Aorta (tissue), 5 donors: ENCODE results near the gene ANKRD6. TPM values are rescaled to one million over a fixed set of nuclear protein-coding genes. Genes with fewer than 3 reads are reported as not detected.
A peak's percentile ranks its signal among the peaks of the same experiment; 100 is the strongest.
"Not testable (repeated sequence)": the region's sequence is repeated elsewhere in the genome, so short reads cannot be mapped to it uniquely, and the experiment has no call there.

Experiments used
- ATAC-seq: fragments of 200-7000 bp; cut with Tn5 transposase; one replicate; pipeline ENCODE4 v1.9.1; 2022; ENCODE audit warnings: moderate library complexity; ENCODE audit not compliant: low FRiP score
- DNase-seq, 2 donors: peaks; one replicate each; pipeline ENCODE4 v3.0.0-alpha.2; 2020
- H3K27ac ChIP-seq, 2 donors: one replicate each; pipeline ENCODE4 v1.5.1; 2013; ENCODE audit warnings: low read length in 2 of 2, mild to moderate bottlenecking in 2 of 2, moderate library complexity in 2 of 2, control low read depth in 1 of 2, inconsistent platforms in 1 of 2, low read depth in 1 of 2
- H3K27me3 ChIP-seq, 2 donors: one replicate each; pipeline ENCODE4 v1.6.1; 2013; ENCODE audit warnings: control low read depth in 1 of 2, low read length in 1 of 2, mild to moderate bottlenecking in 1 of 2, moderate library complexity in 1 of 2; ENCODE audit not compliant: insufficient read depth in 2 of 2, control insufficient read depth in 1 of 2
- H3K36me3 ChIP-seq, 2 donors: one replicate each; pipeline ENCODE4 v1.6.1; 2013; ENCODE audit warnings: control low read depth in 1 of 2, low read length in 1 of 2, mild to moderate bottlenecking in 1 of 2; ENCODE audit not compliant: insufficient read depth in 2 of 2, control insufficient read depth in 1 of 2
- H3K4me1 ChIP-seq, 2 donors: one replicate each; pipeline ENCODE4 v1.6.1; 2013; ENCODE audit warnings: low read length in 2 of 2, control low read depth in 1 of 2, mild to moderate bottlenecking in 1 of 2, moderate library complexity in 1 of 2; ENCODE audit not compliant: insufficient read depth in 2 of 2, control insufficient read depth in 1 of 2
- H3K4me3 ChIP-seq, 2 donors: one replicate each; pipeline ENCODE4 v1.5.1; 2013; ENCODE audit warnings: low read length in 2 of 2, control low read depth in 1 of 2, mild to moderate bottlenecking in 1 of 2
- H3K9me3 ChIP-seq: one replicate; pipeline ENCODE4 v1.6.1; 2013; ENCODE audit warnings: mild to moderate bottlenecking, low read length; ENCODE audit not compliant: control insufficient read depth
- WGBS, 2 donors: extraction: QIAGEN DNeasy Blood & Tissue Kit; methylation state at CpG; one replicate each; pipeline ENCODE4 v1.1.7; 2013; 5-methylcytosine and 5-hydroxymethylcytosine counted together
- intact Hi-C, 2 donors: fragments of 100-400 bp; cut with DNase I; formaldehyde crosslinking; loops; one replicate each; pipeline versions ENCODE4 v1.14.2 to v1.15.0; 2022
- polyA plus RNA-seq, 2 donors: library from polyadenylated mRNA; stranded (reverse); fragments of 200-250 nt; gene quantifications; one replicate each; pipeline ENCODE4 v1.2.3, GENCODE V29; 2013
- total RNA-seq, 2 donors: library from RNA; stranded (reverse); fragmentation: NEBNext Ultra II Directional; extraction: Animal tissue kit (Norgen Biotek cat#: 25700); gene quantifications; one replicate each; pipeline ENCODE4 v1.2.1, GENCODE V29; 2021
- donor health status: healthy with polysubstance abuse.
- donor health status: Bipolar disorder and iron deficiency.
- donor health status: DM: no; HTN: no; CAD: no.
- donor health status: DM: no; HTN: no; CAD: no.
- donor health status: DM: yes; HTN: yes; CAD: no.

Gene ANKRD6
- total and polyA plus RNA-seq, 4 donors: 21.4 to 45.9 (median 32.5) TPM

GRCh38 chr6:89397884-89398283 is 35.1 kb upstream of the ANKRD6 start:
- ATAC-seq, H3K27ac ChIP-seq, intact Hi-C loops: not testable (repeated sequence)

GRCh38 chr6:89398762-89399525 is 34.0 kb upstream of the ANKRD6 start:
- DNase-seq: no peak
- no peaks in the 10 kb centered on the region for H3K36me3 ChIP-seq
- H3K27ac ChIP-seq: no peak overlapping the region
- no peaks in the 10 kb centered on the region for H3K9me3 ChIP-seq
- H3K4me1 ChIP-seq: no peaks in the 10 kb centered on the region
- no peaks in the 10 kb centered on the region for H3K27me3 ChIP-seq
- no peak for ATAC-seq
- WGBS, 2 donors: 90 to 95% methylated on average over 7 of the region's 7 CpGs
- no peak overlapping the region for H3K4me3 ChIP-seq
- intact Hi-C loops: no loop called here

More at GRCh38 chr6:89397884-89398283, 35.1 kb upstream of the ANKRD6 start:
- not testable (repeated sequence) for H3K4me1 ChIP-seq, H3K4me3 ChIP-seq, DNase-seq, H3K27me3 ChIP-seq, H3K9me3 ChIP-seq, H3K36me3 ChIP-seq
- WGBS, 2 donors: 93 to 96% methylated on average over 4 of the region's 4 CpGs

- H3K36me3 ChIP-seq: no peaks in the 10 kb centered on the region
- DNase-seq (no peak), ATAC-seq (no peak)
- intact Hi-C loops: no loop called here
- H3K27ac ChIP-seq: no peak overlapping the region
- no peak overlapping the region for H3K4me3 ChIP-seq
- H3K27me3 ChIP-seq: no peaks in the 10 kb centered on the region
- H3K9me3 ChIP-seq: no peaks in the 10 kb centered on the region
- H3K4me1 ChIP-seq: no peaks in the 10 kb centered on the region
- WGBS, 2 donors: 96 to 97% methylated on average over 3 of the region's 3 CpGs
Observed at GRCh38 chr6:89400050-89400449, 32.9 kb upstream of the ANKRD6 start.

GRCh38 chr6:89400912-89401399 is 32.0 kb upstream of the ANKRD6 start:
- Histone ChIP-seq H3K9me3 (no peaks in the 10 kb centered on the region), H3K4me1 (no peaks in the 10 kb centered on the region), H3K36me3 (no peaks in the 10 kb centered on the region), H3K27ac (no peak overlapping the region), H3K27me3 (no peaks in the 10 kb centered on the region), H3K4me3 (no peak overlapping the region)
- DNase-seq (no peak), ATAC-seq (peak; percentile 54)
- intact Hi-C loops: no loop called here
- 67 to 71% methylated on average over 6 of the region's 6 CpGs for WGBS, 2 donors

- no peaks in the 10 kb centered on the region for H3K9me3 ChIP-seq
- intact Hi-C loops: no loop called here
- H3K4me1 ChIP-seq: no peaks in the 10 kb centered on the region
- no peaks in the 10 kb centered on the region for H3K36me3 ChIP-seq
- H3K4me3 ChIP-seq: no peak overlapping the region
- DNase-seq (no peak), ATAC-seq (no peak)
- no peak overlapping the region for H3K27ac ChIP-seq
- H3K27me3 ChIP-seq: no peaks in the 10 kb centered on the region
- 92 to 95% methylated on average over 6 of the region's 6 CpGs for WGBS, 2 donors
Observed at GRCh38 chr6:89402776-89403175, 30.2 kb upstream of the ANKRD6 start.

- Histone ChIP-seq H3K27me3 (no peaks in the 10 kb centered on the region), H3K36me3 (no peaks in the 10 kb centered on the region), H3K9me3 (no peaks in the 10 kb centered on the region), H3K27ac (no peak overlapping the region), H3K4me1 (no peaks in the 10 kb centered on the region), H3K4me3 (no peak overlapping the region)
- 83 to 87% methylated on average over 3 of the region's 3 CpGs for WGBS, 2 donors
- DNase-seq (no peak), ATAC-seq (no peak)
- intact Hi-C loops: no loop called here
Observed at GRCh38 chr6:89404512-89404911, 28.4 kb upstream of the ANKRD6 start.

- H3K27ac ChIP-seq: no peak overlapping the region
- no peaks in the 10 kb centered on the region for H3K4me1 ChIP-seq
- H3K27me3 ChIP-seq: no peaks in the 10 kb centered on the region
- no peak overlapping the region for H3K4me3 ChIP-seq
- H3K9me3 ChIP-seq: no peaks in the 10 kb centered on the region
- no peak for DNase-seq
- ATAC-seq: no peak
- whole genome bisulfite sequencing, 2 donors: 86 to 88% methylated on average over 10 of the region's 10 CpGs
- H3K36me3 ChIP-seq: no peaks in the 10 kb centered on the region
- intact Hi-C loops: no loop called here
Observed at GRCh38 chr6:89406141-89406540, 26.8 kb upstream of the ANKRD6 start.

- intact Hi-C loops: no loop called here
Observed at GRCh38 chr6:89409461-89410035, 23.4 kb upstream of the ANKRD6 start.

GRCh38 chr6:89410231-89410761 is 22.7 kb upstream of the ANKRD6 start:
- no peak overlapping the region for H3K27ac ChIP-seq
- H3K36me3 ChIP-seq: no peaks in the 10 kb centered on the region
- no peaks in the 10 kb centered on the region for H3K4me1 ChIP-seq
- DNase-seq (no peak), ATAC-seq (no peak)
- no peak overlapping the region for H3K4me3 ChIP-seq
- 72 to 73% methylated on average over 10 of the region's 10 CpGs for WGBS, 2 donors
- H3K9me3 ChIP-seq: no peaks in the 10 kb centered on the region
- intact Hi-C loops: no loop called here
- H3K27me3 ChIP-seq: no peaks in the 10 kb centered on the region

More at GRCh38 chr6:89409461-89410035, 23.4 kb upstream of the ANKRD6 start:
- Histone ChIP-seq H3K4me3 (no peak overlapping the region), H3K27me3 (no peaks in the 10 kb centered on the region), H3K9me3 (no peaks in the 10 kb centered on the region), H3K4me1 (no peaks in the 10 kb centered on the region), H3K36me3 (no peaks in the 10 kb centered on the region), H3K27ac (no peak overlapping the region)
- 79 to 82% methylated on average over 7 of the region's 7 CpGs for WGBS, 2 donors
- no peak for DNase-seq
- no peak for ATAC-seq
